NCI-H524 treated with DMSO at 0.1 percent for 48 hours (cell line): ENCODE measurements around the gene NDUFA8.

ENCODE experiments used
- DNase-seq: peaks from one replicate; lab custom pipeline; 2025; lab: John Stamatoyannopoulos, UW

Gene NDUFA8

GRCh38 chr9:122135529-122135859 is 24.1 kb downstream of the NDUFA8 start:
- DNase-seq = no peak

DNA sequence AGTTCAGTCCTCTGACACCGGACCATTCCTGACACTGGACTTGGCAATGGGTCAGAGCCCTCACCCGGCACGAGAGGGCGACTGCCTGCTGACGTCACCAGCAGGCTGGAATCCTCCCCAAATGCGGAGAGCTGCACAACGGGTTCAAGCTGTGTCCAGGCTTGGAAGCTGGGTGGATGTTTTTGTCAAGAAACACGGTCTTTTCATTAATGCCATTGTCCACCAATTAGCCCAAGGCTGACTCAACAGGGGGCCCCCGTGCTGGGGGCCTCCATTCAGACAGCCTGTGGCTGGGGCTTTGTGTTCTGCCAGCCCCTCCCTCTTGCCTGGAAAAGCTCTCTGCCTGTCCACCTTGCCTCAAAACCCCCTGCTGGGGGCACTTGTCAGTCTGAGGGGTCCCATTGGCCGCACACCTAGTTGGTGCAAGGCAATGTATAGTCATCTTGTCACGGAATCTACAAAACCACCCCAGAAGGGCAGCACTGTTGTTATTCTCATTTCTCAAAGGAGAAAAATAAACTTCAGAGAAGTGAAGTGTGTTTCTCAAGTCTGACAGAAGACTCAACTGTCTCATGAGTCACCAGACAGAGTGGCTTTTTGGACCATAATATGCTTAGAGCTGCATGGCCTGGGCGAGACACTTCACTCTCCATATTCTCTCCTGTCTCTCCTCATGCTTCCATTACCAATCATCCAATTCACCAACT is 24.6 kb downstream of the NDUFA8 start:
- DNase-seq = no peak

DNA sequence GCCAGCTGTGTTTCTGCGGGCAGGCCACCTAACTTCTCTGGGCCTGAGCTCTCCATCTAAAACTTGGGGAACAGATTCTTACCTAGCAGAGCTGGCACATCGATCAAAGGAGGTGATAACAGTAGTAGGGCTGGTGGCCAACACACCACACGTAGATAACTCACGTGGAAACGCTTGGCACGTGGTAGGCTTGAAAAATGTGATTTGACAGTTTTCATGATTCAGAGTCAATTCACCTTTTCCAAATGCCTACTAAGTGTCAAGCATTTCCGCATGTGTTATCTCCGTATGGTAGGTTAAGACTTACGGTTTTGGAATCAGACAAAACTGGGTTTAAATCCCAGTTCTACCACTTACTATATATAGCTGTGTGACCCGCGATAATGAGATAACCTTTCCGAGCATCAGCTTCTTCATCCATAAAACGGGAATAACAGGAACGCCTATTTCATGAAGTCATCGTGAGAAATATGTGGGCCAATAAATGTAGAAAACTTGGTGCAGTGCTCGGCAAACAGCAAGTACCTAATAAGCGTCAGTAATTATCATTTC is 25.5 kb downstream of the NDUFA8 start:
- no peak for DNase-seq

- no peak for DNase-seq
These were observed 26.2 kb downstream of the NDUFA8 start for GRCh38 chr9:122133263-122133983.

DNA sequence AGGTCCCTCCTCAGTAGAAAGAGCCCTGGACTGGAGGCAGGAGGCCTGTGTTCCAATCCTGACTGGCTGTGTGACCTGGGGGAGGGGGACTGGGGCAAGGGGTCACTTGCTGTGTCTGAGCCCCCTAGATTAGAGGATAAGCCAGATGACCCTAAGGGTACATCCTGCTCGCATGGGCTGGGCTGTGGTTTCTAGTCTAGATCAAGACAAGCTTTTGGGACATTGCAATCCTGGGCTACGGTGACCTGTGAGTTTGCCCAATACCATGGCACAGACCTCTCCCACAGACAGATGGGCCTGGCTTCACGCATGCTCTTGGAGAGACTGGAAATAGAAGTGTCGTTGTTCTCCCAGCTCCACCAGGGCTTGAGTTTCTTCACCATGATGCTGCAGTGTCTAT is 27.0 kb downstream of the NDUFA8 start:
- DNase-seq = no peak

GRCh38 chr9:122131401-122132001 is 28.1 kb downstream of the NDUFA8 start:
- peak; percentile 36 for DNase-seq

DNA sequence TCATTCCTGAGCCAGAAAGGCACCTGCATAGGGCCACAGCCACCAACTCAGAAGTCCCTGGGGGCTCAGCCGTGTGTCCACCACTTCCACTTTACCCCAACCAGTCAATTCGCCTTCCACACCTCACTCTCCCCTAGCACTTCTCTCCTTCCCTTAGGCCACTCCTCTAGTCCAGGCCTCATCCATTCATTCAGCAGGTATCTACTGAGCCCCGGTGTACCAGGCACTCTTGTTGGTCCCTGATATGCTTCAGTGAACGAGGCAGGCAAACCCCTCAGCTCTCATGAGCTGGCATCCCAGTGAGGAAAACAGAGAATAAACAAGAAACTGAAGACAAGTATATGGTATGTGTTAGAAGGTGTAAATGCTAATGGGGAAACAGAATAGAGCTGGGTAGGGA is 28.7 kb downstream of the NDUFA8 start:
- no peak for DNase-seq

DNA sequence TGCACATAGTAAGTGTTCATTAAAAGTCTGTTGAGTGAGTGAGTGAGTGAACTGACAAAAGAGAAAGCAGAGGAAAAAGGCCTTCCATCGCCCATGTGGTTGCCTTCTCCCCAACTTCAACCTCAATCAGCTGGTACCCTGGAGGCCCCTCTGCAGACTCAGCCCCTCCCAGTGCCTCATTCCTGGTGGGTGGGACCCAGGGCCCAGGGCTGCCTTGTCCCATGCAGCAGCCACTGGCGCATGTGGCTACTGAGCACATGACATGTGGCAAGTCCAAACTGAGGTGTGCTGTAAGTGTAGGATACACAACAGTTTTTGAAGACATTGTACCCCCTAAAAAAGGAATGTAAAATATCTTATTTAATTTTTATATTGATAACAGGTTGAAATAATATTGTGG is 29.6 kb downstream of the NDUFA8 start:
- no peak for DNase-seq

DNA sequence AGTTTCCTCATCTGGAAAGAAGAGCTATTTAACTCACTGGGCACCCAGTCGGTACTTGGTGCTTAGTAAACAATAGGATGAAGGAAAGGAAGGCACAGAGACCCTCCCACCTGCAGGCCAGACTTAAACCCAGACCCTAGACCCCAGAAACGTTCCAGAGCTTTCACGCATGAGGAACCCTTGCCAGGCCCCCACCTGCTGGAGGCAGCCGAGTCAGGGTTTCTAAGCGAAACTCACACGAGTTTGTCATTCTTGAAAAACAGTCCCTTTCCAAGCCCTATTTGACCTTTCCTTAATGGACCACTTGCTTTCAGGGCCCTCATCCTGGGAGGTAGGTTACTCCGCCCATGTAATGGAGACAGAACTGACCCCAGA is 30.6 kb downstream of the NDUFA8 start:
- DNase-seq = no peak

DNA sequence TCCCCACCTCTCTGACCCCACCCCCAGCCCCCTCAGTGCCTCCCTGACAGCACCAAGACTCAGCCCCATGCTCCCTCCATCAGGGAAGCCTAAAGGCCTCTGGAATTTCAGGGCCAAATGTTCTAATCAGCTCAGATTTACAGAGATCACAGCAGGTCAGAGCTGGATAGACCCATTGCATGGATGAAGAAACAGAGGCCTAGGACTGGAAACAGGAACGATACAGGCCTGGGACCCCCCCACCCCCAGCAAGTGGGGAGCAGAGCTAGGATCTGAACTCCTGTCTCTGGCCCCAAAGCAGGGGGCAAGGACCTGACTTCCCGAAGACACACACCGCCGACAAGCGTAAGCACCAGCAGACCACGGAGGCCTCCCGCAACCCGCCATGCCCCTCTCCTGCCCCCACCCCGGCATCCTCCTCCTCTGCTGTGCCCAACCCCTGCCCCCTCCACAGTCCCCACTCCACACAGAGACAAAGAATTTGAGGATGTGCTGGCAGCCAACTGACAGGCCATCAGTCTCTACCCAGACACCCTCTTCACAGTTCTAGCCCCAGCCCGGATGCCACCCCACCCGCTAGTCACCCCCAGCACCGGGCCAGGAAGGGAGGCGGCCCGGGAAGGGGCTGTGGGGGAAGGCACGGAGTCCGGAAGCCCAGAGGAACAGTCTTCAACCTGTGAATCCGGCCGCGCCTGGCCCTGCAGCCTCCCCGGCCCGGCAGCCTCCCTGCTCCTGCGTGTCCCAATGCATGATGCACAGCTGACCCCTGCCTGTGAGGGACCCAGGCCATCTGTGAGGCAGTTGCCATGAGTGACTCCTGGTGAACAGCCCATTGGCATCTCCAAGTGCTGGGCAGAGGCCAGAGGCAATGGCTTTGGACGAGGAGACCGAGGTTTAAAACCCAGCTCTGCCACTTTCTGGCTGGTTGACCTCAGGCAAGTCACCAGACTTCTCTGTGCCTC is 31.3 kb downstream of the NDUFA8 start:
- DNase-seq = no peak

DNA sequence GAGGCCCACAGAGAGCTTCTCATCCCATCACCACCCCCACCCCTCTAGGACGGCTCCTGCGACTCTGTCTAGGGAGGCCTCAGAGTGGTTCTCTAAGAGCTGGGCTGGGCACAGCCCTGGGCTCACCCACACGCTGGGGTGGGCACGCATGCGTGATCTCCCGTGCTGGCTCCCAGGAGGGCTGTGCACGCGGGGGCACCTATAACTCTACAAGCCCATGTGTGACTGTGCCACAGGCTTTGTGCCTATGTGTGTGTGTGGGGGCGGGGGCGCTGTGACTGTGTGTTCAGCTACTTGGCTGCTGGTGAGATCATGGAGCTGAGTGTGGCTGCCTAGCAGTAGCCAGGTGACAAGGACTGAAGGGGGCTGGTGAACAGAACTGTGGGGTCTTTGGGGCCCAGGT is 32.2 kb downstream of the NDUFA8 start:
- DNase-seq = no peak

GRCh38 chr9:122126331-122127261 is 33.0 kb downstream of the NDUFA8 start:
- no peak for DNase-seq

DNA sequence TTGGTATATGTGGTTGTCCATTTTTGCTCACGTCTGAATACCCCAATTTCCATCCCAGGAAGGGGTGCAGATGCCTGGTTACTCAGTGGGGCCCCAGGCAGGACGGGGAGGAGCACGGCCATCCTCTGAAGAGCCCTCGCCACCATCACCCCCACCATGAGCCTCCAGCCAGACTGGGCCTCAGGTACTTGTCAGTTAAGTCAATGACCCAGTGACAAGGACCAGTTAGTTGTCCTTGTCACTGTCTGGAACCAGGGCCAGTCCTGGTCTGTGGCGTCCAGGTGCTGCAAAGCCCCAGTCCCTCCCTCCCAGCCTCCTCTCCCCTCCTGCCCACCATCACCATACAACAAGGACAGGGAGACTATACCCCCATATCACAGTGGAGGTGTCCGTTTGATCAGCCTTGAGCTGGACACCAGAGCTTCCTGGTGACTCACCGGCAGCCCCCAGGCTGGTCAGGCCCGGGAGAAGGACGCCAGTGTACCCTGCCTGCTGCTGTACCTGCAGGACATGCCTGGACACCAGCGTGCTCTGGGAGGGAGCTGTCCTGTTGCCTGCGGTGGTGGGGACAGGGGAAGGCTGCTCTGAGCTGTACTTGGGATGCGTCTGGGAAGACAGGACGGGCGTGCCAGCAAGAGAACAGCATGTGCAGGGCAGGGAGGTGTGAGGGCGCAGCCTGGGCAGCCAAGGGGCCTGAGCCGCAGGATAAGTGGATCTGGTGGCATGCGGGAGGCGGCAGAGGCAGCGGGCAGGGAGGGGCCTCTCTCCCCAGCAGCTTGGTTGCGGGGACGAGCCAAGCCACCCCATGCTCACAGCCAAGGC is 33.9 kb downstream of the NDUFA8 start:
- DNase-seq = no peak

GRCh38 chr9:122125158-122125508 is 34.4 kb downstream of the NDUFA8 start:
- DNase-seq = peak; percentile 7

- DNase-seq = no peak
These were observed 35.1 kb downstream of the NDUFA8 start for GRCh38 chr9:122124528-122124927.

DNA sequence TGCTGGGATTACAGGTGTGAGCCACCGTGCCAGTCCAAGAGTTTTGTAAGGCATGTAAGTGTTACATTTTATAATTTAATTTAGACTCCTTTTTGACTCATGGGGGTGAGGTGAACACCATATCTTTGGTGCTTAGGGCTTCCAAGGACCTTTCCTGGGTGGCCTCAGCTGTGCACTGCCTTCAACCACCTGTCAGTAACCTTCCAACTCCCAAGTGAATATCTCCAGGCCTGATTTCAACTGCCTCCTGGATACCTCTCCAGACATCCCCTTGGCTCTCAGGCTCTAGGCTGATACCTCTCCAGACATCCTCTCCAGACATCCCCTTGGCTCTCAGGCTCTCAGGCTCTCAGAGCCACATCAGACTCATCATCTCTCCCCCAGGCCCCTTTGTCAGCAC is 35.5 kb downstream of the NDUFA8 start:
- no peak for DNase-seq

- DNase-seq = no peak
These were observed 36.5 kb downstream of the NDUFA8 start for GRCh38 chr9:122122903-122123632.

GRCh38 chr9:122122468-122122867 is 37.1 kb downstream of the NDUFA8 start:
- no peak for DNase-seq

GRCh38 chr9:122121931-122122330 is 37.6 kb downstream of the NDUFA8 start:
- no peak for DNase-seq
